CD4-positive, alpha-beta T cell treated with Interleukin-6 for 4 hours (primary cell): ENCODE measurements around the gene IFT122.
"Not testable (repeated sequence)": the region's sequence is repeated elsewhere in the genome, so short reads cannot be mapped to it uniquely, and the experiment has no call there.

Experiments used
- DNase-seq: peaks from one replicate; pipeline ENCODE4 v3.0.0-alpha.2; 2020; ENCODE audit warnings: mixed read lengths

The IFT122 gene

DNA sequence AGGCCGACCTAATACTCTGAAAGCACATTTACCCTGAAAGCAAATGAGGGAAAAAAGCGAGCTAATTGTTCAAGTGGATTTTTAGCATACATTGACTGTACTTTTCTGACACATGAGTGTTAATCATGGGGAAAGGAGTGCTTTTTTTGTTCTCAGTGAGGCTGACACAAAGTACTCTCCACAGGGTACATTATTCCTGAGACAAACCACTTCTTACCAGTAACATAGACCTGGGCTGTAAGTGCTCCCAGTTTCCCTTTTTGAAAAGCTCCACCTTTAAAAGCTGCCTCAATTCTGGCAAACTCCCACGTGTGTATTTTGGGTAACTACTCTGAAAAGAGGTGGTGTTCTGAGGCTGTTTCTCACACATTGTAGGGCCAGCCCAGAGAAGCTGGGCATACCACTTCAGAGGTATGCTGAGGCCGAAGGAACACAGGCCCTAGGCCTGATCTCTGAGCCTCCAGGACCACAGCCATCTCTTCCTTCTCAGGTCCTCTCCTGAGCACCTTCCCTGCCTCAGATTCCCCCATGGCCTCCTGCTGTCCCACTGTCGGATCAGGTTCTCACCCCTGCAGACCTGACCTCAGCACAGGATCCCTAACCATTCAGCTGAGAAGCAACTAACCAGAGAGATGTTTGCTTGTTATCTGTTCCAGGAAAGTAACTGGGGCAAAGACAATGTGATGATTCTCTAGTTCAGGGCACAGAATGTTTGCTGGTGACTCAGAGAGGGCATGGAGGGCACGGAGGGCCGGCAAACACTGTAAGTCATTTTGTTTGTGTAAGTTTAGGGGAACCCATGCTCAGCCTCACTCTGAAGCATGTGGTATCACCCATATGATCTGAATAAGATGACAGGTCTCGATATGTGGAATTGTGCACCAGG, 58.8 kb downstream of the IFT122 start:
- not testable (repeated sequence) for DNase-seq

- not testable (repeated sequence) for DNase-seq
These were observed 59.7 kb downstream of the IFT122 start for GRCh38 chr3:129499604-129500333.

- DNase-seq, result no peak
These were observed 60.3 kb downstream of the IFT122 start for GRCh38 chr3:129500334-129500658.

DNA sequence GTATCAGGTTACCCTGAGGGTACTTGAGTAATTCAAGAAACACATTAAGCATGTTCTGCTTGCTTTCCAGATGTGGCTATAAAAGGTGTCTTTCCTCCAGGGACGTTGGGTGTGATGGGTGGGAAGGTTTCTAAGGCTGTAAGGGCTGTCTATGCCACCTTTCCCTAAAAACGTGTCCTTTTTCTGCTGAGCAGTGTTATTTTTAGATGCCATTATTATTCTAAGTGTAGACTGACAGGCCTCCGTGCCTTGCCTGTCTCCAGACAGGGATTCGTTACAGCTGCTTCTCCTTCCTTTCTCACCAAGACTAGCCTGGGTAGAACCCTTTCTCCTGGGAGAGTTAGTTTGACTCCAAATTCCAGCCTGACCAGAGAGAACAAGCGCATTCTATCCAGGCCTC, 61.6 kb downstream of the IFT122 start:
- no peak for DNase-seq

- no peak for DNase-seq
These were observed 62.8 kb downstream of the IFT122 start for GRCh38 chr3:129502641-129503408.

DNA sequence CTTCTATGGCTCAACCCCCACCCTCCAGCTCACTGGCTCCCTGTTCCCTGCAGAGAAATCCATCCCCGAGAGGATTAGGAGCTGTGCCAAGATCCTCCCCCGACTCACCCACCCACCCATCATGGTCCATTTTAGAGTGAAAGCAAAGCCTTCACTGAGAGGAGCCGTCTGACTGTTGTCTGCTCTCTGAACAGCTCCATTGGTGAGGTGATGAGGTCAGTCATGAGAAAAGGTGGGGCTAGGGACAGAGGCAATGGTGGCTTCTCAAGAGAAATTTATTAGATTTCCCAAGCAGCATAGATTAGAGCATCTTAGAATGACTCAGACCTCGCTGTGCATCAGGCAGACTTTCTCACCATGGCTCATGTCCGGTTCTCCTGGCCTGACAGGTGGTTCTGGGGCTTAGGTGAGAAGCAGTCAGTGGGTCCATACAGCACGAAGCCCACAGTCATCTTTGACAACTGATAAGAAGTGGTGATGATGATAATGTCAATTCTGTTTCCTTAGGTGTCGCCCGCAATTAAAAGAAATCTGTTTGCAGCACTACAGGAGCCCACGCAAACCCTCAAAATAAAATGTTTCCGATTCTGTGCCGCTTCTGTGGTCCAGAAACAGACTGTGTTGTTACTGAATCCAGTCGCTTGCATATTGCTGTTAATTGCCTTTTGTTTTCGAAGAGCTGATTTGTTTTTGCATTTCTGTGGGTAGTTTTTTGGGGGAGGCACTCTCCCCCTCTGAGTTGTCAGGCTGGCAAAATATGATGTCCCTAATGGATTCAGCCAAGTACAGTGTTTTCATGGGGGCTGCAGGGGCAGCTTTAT, 63.7 kb downstream of the IFT122 start:
- DNase-seq, result no peak

DNA sequence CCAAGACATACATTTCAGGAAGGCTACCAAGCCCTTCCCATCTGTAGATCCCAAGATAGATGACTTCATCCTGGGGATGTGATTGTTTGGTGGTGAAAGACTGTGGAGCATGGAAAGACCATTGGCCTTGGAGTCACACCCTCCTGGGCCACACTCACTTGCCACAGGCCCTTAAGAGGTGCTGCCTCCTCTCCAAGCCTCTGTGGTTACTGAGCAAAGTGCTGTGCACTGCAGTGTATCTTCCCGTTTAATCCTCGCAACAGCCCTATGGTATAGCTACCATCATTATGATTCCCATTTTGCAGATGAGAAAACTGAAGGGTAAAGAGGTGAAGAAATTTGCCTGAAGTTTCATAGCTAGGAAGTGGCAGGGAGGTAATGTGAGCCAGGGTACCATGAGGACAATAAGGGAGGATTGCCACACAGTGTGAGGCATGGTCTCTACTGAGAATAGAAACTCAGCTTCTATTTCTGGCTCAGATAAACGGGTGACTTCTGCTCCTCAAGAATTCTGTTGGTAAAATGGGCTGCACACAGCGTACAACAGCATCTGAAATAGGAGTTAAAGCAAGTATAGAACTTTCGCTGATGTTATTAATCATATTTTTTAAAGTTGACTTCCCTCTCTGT, 64.6 kb downstream of the IFT122 start:
- DNase-seq, result no peak

DNA sequence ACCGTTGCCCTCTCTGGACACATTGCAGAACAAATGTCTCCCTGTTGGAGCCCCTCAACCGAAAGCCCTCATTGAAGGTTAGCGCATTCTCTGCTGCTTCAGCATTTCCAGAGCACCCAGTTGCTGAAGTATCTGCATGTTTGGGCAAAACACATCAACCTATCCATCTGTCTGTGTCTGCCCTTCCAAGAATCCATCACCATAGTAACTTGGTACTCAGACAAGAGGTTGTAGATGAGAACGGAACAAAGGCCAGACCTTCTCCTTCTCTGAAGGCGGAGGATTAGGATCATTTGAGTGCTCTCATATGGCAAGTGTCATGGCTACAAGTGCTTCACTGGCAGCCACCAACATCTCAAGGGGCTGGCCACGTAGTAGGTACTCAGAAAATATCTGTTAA, 65.3 kb downstream of the IFT122 start:
- DNase-seq, result no peak

GRCh38 chr3:129506231-129506742, 66.3 kb downstream of the IFT122 start:
- no peak for DNase-seq

- no peak for DNase-seq
These were observed 67.3 kb downstream of the IFT122 start for GRCh38 chr3:129507181-129507831.

- no peak for DNase-seq
These were observed 72.6 kb downstream of the IFT122 start for GRCh38 chr3:129512595-129512994.

- DNase-seq, result no peak
These were observed 73.7 kb downstream of the IFT122 start for GRCh38 chr3:129513705-129514104.

GRCh38 chr3:129514110-129514509, 74.1 kb downstream of the IFT122 start:
- DNase-seq, result no peak

DNA sequence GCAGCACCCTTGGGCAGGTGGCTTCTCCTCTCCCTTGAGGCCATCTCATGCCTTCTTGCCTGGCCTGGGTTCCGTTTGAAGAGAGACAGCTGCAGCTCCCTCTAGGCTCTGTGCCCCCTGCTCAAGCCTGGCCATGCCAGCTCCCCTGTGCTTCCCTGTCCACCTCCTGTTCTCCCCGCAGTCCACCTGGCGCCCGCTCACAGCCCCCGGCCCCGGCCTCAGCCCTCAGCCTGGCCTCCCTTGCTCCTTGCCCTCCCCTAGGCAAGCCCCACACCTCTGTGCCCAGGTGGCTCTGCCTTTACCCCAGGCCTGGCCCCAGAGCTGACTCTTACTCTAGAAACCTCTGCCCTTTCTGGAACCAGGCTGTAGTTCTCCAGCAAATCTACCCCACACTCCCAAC, 74.5 kb downstream of the IFT122 start:
- DNase-seq, result no peak

DNA sequence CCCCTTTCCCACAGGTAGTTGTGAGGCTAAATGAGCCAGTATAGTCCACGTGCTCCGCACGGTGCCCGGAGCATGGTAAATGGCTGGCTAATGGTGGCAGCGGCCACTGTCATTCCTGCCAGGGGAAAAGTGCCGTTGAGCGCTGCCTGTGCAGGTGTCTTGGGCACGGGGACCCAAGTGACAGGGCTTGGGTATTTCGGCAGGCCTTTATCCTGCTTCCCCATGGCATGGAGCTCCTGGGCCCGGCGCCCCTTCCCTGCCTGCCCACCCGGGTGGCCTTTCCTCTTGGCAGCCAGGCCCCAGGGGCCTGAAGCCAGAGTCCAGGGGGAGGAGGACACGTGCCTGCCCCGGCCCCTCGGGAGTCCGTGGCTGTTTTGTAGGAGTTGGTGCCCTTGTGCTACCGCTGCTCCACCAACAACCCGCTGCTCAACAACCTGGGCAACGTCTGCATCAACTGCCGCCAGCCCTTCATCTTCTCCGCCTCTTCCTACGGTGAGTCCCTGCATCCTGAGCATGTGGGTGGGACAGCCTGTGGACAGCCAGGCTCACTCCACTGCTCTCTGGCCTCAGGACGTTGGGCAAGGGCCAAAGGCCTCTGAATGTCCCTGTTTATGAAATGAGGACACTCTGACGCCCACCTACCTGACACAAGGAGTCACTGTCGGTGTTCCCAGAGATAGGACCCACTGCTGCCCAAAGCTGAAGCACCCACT, 75.2 kb downstream of the IFT122 start:
- DNase-seq, result not testable (repeated sequence)

- DNase-seq, result not testable (repeated sequence)
These were observed 75.9 kb downstream of the IFT122 start for GRCh38 chr3:129515821-129516432.

GRCh38 chr3:129517516-129517915, 77.5 kb downstream of the IFT122 start:
- no peak for DNase-seq

DNA sequence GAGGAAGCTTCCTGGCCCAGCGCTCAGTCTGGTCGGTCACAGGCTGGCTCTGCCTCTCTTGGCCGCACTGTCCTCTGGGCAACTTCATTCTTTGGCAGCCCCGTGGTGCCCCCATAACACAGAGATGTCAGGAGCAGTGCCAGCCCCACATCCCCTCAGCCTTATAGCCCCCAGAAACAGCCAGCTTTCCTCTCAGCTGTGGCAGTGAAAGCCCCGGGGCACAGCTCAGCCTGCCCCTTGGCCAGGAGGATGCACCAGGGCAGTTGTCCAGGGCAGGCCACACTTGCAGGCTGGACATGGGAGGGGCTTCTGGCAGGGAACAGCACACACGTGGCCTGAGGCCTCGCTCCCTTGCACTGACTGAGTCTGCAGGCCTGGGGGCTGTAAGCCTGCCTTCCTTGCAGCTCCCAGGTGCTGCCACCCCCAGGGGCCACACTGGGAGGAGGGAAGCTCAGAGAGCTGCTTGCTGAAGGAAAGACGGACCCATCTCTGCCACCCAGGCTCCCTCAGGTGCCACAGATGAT, 78.1 kb downstream of the IFT122 start:
- DNase-seq, result no peak

DNA sequence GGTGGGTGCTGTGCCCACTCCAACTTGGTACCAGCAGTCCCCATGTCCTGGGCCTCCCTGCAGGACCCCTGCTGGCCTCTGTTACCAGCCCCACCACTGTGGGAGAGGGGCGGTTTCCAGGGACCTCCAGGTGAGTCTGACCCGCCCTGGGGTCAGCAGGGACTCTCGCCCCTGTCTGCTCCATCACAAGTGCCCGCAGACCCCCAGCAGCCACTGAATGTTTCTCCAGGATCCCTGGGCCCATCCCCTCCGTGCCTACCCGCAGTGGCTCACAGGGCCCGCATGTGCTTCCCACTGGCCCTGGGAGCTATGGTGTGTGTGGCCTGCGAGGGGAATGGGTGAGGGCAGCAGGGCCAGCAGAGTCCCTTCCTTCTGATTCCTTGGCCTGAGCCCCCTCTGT, 78.6 kb downstream of the IFT122 start:
- DNase-seq, result no peak

- no peak for DNase-seq
These were observed 79.4 kb downstream of the IFT122 start for GRCh38 chr3:129519449-129519848.
